ENCODE data around the gene TNS1.
"Not testable (repeated sequence)": the region's sequence is repeated elsewhere in the genome, so short reads cannot be mapped to it uniquely, and the experiment has no call there.

TNS1 gene

DNA sequence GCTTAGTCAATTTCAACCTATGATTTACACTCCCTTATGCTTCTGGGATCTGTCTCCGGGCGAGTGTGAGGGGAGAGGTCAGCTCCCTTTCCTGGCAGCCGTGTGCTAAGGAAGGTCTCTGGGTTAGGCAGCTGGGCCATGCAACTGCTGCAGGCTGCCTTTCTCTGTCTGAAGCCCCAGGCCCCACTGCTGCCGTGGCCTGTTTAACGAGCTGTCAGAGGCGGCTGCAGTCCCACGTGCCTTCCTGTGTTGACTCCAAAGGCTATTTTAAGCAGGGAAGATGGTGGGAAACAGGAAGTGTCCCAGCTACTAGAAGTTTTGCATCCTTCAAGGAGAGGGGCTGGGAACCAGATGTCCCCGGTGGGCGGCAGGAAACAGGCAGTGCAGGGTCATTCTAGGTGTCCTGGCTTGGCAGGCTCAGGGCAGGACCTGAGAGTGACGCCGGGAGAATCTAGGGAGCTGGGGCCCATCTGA, 186.4 kb downstream of the TNS1 start:
- TF ChIP-seq, protein P1, sequence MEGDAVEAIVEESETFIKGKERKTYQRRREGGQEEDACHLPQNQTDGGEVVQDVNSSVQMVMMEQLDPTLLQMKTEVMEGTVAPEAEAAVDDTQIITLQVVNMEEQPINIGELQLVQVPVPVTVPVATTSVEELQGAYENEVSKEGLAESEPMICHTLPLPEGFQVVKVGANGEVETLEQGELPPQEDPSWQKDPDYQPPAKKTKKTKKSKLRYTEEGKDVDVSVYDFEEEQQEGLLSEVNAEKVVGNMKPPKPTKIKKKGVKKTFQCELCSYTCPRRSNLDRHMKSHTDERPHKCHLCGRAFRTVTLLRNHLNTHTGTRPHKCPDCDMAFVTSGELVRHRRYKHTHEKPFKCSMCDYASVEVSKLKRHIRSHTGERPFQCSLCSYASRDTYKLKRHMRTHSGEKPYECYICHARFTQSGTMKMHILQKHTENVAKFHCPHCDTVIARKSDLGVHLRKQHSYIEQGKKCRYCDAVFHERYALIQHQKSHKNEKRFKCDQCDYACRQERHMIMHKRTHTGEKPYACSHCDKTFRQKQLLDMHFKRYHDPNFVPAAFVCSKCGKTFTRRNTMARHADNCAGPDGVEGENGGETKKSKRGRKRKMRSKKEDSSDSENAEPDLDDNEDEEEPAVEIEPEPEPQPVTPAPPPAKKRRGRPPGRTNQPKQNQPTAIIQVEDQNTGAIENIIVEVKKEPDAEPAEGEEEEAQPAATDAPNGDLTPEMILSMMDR (IDR thresholded peaks at IDR 0.05; ENCODE audit: low read depth, low read length): no peak
- DNase-seq (ENCODE audit: extremely low read depth, low read depth): no peak

DNA sequence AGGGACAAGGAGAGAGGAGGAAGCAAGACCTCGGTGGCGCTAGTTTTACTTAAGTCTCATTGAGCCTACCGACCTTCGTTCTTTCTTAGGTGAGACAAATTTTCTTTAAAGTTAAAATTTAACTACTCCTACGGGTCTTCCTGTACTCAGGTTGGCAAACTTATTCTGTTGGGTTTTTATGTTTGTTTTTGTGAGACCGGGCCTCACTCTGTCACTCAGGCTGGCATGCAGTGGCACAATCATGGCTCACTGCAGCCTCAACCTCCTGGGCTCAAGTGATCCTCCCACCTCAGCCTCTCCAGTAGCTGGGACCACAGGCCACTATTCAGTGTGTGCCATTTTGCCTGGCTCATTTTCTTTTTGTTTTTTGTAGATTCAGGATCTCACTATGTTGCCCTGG, 189.0 kb downstream of the TNS1 start:
- TF ChIP-seq, protein P1 (IDR thresholded peaks at IDR 0.05; ENCODE audit: low read depth, low read length): no peak
- DNase-seq (ENCODE audit: extremely low read depth, low read depth): no peak

DNA sequence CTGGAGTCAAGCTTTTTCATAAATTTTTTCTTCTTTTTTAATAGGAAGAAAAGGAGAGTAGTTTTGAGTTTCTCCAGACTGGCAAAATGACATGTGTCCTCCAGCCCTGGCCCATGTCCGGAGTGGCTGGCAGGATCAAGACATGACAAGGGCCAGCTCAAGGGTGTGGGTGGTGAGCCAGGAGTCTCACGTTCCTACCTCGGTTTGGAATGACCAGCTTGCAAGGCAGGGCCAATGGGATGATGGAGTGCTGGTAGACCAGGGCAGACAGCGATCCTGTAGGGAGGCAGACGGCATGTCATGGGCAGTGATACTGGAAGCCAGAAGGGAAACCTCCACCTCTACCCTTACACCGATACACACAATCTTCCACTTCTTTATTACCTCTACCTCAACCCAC, 190.6 kb downstream of the TNS1 start:
- no peak for DNase-seq (ENCODE audit: extremely low read depth, low read depth)
- TF ChIP-seq, protein P1 (IDR thresholded peaks at IDR 0.05; ENCODE audit: low read depth, low read length): no peak

DNA sequence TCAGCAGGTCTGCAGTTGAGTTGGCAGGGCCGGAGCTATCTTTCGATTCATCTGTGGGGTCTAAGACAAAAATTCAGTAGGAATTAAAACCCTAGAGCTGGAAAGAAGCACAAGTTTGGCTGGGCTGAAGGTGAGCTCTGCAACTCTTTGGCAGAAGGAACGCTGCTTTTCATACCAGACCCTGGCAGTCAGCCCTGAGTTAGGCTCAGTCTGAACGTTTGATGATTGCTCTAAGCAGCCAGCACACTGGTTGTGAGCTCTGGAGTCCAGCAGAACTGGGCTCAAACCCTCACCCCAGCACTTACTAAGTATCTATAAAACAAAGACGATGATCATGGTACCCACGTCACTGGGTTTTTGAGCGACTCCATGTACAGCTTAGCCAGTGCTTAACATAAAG, 192.5 kb downstream of the TNS1 start:
- DNase-seq (ENCODE audit: extremely low read depth, low read depth): no peak
- TF ChIP-seq, protein P1 (IDR thresholded peaks at IDR 0.05; ENCODE audit: low read depth, low read length): no peak

DNA sequence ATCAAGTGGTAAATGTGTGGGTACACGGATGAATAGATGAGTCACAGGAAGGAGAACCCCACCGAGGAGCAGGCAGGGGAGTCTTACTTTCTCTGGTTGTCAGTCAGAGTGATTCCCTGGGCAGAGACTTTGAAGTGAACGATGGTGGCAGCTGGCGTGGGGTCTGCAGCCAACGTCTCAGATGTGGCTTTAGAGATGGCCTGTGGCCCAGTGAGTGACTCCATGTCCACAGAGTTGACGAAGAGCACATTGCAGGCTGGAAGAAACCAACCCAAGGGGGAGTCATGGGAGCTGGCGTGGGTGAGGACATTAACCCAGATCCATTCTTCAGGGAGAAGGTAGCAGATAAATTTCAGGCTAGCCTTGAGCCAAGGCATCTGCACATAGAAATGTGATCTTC, 193.1 kb downstream of the TNS1 start:
- TF ChIP-seq, protein P1 (IDR thresholded peaks at IDR 0.05; ENCODE audit: low read depth, low read length): no peak
- no peak for DNase-seq (ENCODE audit: extremely low read depth, low read depth)

DNA sequence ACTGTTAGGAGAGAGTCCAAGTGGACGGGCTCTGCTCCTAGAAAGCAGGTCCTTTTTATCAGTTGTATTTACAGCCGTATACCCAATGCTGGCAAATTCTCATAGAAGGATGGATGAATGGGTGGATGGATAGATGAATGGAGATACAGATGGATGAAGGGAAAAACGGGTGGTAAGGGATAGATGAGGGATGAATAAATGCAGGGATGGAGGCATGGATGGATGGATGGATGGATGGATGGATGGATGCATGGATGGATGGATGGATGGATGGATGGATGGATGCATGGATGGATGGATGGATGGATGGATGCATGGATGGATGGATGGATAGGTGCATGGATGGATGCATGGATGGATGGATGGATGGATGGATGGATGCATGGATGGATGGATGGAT, 193.8 kb downstream of the TNS1 start:
- not testable (repeated sequence) for DNase-seq (ENCODE audit: extremely low read depth, low read depth)

DNA sequence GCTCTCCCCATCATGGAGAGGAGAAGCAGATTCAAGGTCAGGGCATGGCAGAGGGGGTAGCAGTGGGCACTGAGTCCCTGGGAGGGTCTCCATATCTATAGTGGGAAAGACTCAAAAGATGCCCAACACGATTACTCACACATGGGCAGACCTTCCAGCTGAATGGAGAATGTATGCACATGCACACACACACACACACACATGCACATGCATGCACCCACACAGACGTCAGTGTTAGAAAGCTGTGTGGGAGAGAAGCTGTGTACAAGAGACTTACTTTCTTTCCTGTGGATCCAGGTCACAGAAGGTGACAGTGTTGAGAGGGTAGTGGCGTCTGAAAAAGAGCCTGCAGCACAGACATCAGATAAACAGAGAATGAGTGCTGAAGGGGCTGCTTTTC, 194.5 kb downstream of the TNS1 start:
- DNase-seq (ENCODE audit: extremely low read depth, low read depth): no peak
- TF ChIP-seq, protein P1 (IDR thresholded peaks at IDR 0.05; ENCODE audit: low read depth, low read length): no peak

DNA sequence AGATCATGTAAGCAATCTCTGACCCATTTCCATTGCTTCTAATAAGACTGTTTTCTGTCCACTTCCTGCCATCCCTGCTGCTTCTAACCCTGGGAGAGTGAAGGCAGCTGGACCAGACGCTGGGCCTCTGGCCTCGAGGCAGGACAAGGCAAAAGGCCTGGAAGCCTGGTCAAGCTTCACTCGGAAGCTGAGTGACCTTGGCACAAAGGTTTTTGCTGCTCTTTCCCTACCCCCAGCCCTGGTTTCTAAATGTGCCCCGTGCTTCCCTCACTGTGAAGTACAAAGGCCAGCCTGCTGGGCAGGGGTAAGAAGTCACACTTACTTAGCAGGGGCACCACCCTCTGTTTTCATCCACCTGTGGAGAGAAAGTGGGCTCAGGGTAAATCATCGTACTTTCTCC, 195.0 kb downstream of the TNS1 start:
- TF ChIP-seq, protein P1 (IDR thresholded peaks at IDR 0.05; ENCODE audit: low read depth, low read length): no peak
- DNase-seq (ENCODE audit: extremely low read depth, low read depth): no peak
